Keratinocyte (primary cell): ENCODE results near the gene TENM4. TPM values are rescaled to one million over a fixed set of nuclear protein-coding genes. Genes with fewer than 3 reads are reported as not detected.

Experiments
- DNase-seq: peaks from one replicate; pipeline ENCODE4 v3.0.0-alpha.2; 2011; ENCODE audit warnings: low read depth, missing footprints, low spot score
- FAIRE-seq: peaks from 2 replicates; lab custom pipeline; 2011; peaks lifted over from hg19 to GRCh38; lab: Jason Lieb, UNC
- H2AFZ ChIP-seq: 2 replicates; pipeline ENCODE4 v1.6.0; 2012; ENCODE audit warnings: low read length, control low read depth, inconsistent platforms; ENCODE audit not compliant: control insufficient read depth
- H3K27ac ChIP-seq: 2 replicates; pipeline ENCODE4 v1.5.1; 2011; ENCODE audit warnings: low read length; ENCODE audit not compliant: control insufficient read depth, insufficient read depth
- H3K27me3 ChIP-seq: 3 replicates; pipeline ENCODE4 v1.6.0; 2011; ENCODE audit warnings: low read length; ENCODE audit not compliant: control insufficient read depth, insufficient read depth; ENCODE audit errors: extremely low read depth
- H3K36me3 ChIP-seq, 2 experiments: 2 replicates in 1 of 2; 3 replicates in 1 of 2; pipeline ENCODE4 v1.5.1; 2011; ENCODE audit warnings: low read length in 2 of 2, mild to moderate bottlenecking in 1 of 2; ENCODE audit not compliant: control insufficient read depth in 2 of 2, insufficient read depth in 2 of 2; ENCODE audit errors: extremely low read depth in 1 of 2
- H3K4me1 ChIP-seq: 3 replicates; pipeline ENCODE4 v1.5.1; 2011; ENCODE audit warnings: low read length; ENCODE audit not compliant: control insufficient read depth, insufficient read depth; ENCODE audit errors: extremely low read depth
- H3K4me2 ChIP-seq: 3 replicates; pipeline ENCODE4 v1.6.0; 2011; ENCODE audit warnings: low read depth, low read length; ENCODE audit not compliant: control insufficient read depth, insufficient read depth; ENCODE audit errors: extremely low read depth
- H3K4me3 ChIP-seq, 3 experiments: fragments of 200-600 bp in 1 of 3; sonication (generic) in 1 of 3; 2 replicates in 2 of 3; 3 replicates in 1 of 3; pipeline ENCODE4 v1.5.1; 2011 to 2016; ENCODE audit warnings: low read length in 3 of 3, mild to moderate bottlenecking in 3 of 3, control low read depth in 2 of 3, inconsistent platforms in 1 of 3, low read depth in 1 of 3, mixed read lengths in 1 of 3, mixed run types in 1 of 3, moderate library complexity in 1 of 3; ENCODE audit not compliant: control insufficient read depth in 2 of 3, insufficient read depth in 2 of 3; ENCODE audit errors: extremely low read depth in 1 of 3
- H3K79me2 ChIP-seq: 2 replicates; pipeline ENCODE4 v1.6.0; 2012; ENCODE audit warnings: low read length; ENCODE audit not compliant: control insufficient read depth, insufficient read depth
- H3K9ac ChIP-seq: 3 replicates; pipeline ENCODE4 v1.6.0; 2011; ENCODE audit warnings: low read length; ENCODE audit not compliant: control insufficient read depth, insufficient read depth; ENCODE audit errors: extremely low read depth
- H3K9me1 ChIP-seq: 3 replicates; pipeline ENCODE4 v1.6.0; 2011; ENCODE audit warnings: low read length; ENCODE audit not compliant: control insufficient read depth, insufficient read depth; ENCODE audit errors: extremely low read depth
- H3K9me3 ChIP-seq: 2 replicates; pipeline ENCODE4 v1.5.1; 2012; ENCODE audit warnings: low read depth, low read length; ENCODE audit not compliant: control insufficient read depth
- H4K20me1 ChIP-seq: 3 replicates; pipeline ENCODE4 v1.6.0; 2011; ENCODE audit warnings: low read length; ENCODE audit not compliant: control insufficient read depth, insufficient read depth; ENCODE audit errors: extremely low read depth
- CTCF ChIP-seq, 3 experiments: IDR thresholded peaks in 1 of 3; conservative IDR thresholded peaks in 1 of 3; optimal IDR thresholded peaks in 1 of 3; 2 replicates in 2 of 3; 3 replicates in 1 of 3; pipeline versions ENCODE3 to v1.5.1; 2011; ENCODE audit warnings: low read length in 3 of 3, mild to moderate bottlenecking in 3 of 3, moderate library complexity in 2 of 3, control low read depth in 1 of 3, inconsistent platforms in 1 of 3; ENCODE audit not compliant: insufficient read depth in 2 of 3; ENCODE audit errors: extremely low read depth in 1 of 3
- EZH2 ChIP-seq: IDR thresholded peaks from one replicate; pipeline ENCODE4 v1.6.1; 2012; ENCODE audit warnings: inconsistent platforms, mild to moderate bottlenecking, low read length, moderate library complexity
- dilution Hi-C: fragments of 300-500 bp; cut with MboI; formaldehyde crosslinking; loops from one replicate; pipeline ENCODE4 v1.7.0; 2020; ENCODE audit warnings: low sequenced_read_pairs; ENCODE audit not compliant: extremely low pct_ligation_motif_present
- polyA plus RNA-seq, 5 experiments: library from polyadenylated mRNA; depleted of rRNA in 3 of 5; stranded (reverse) in 3 of 5; stranded (forward) in 1 of 5; unstranded in 1 of 5; fragments of >200 nt; gene quantifications; 1 replicate in 1 of 5; 2 replicates in 3 of 5; 3 replicates in 1 of 5; pipeline versions ENCODE4 v1.2.1 to v1.2.3, GENCODE V29; 2011 to 2012; ENCODE audit warnings: missing spikeins in 2 of 5, low read depth in 1 of 5, low replicate concordance in 1 of 5

TENM4 gene
- polyA plus RNA-seq, 1 donor (not counting 4 experiments of a cell fraction or from before 2014, with no cell fraction given): 3.5 TPM

- H3K9ac ChIP-seq: no peak overlapping the region
- TF ChIP-seq CTCF (optimal IDR thresholded peaks at IDR 0.05 in 1 of 3, IDR thresholded peaks at IDR 0.05 in 1 of 3, conservative IDR thresholded peaks at IDR 0.05 in 1 of 3; ENCODE audit: extremely low read depth in 1 of 3, insufficient read depth in 2 of 3, low read length in 3 of 3): no peak
- TF ChIP-seq EZH2: no peak
- H3K4me2 ChIP-seq: no peak overlapping the region
- FAIRE-seq (no peak), DNase-seq (no peak)
- H3K79me2 ChIP-seq: no peaks in the 10 kb centered on the region
- no peak overlapping the region for H2AFZ ChIP-seq
- no peaks in the 10 kb centered on the region for H3K9me1 ChIP-seq
- dilution Hi-C loops: no loop called here
- H4K20me1 ChIP-seq: no peaks in the 10 kb centered on the region
- no peak overlapping the region for H3K27ac ChIP-seq
- H3K4me1 ChIP-seq: peaks cover 16% of the 10 kb centered on the region
- no peaks in the 10 kb centered on the region for H3K27me3 ChIP-seq
- H3K9me3 ChIP-seq: no peaks in the 10 kb centered on the region
- H3K4me3 ChIP-seq: no peak overlapping the region
- peaks cover 2 to 11% of the 10 kb centered on the region in 2 experiments for H3K36me3 ChIP-seq
These were observed 782.6 kb downstream of the TENM4 start for GRCh38 chr11:78657968-78658839.

GRCh38 chr11:78657441-78657840, 783.4 kb downstream of the TENM4 start:
- no peak overlapping the region for H3K27ac ChIP-seq
- peaks cover 16% of the 10 kb centered on the region for H3K4me1 ChIP-seq
- H3K36me3 ChIP-seq: peaks cover 2 to 11% of the 10 kb centered on the region in 2 experiments
- H3K27me3 ChIP-seq: no peaks in the 10 kb centered on the region
- FAIRE-seq (no peak), DNase-seq (no peak)
- no peak overlapping the region for H2AFZ ChIP-seq
- H4K20me1 ChIP-seq: no peaks in the 10 kb centered on the region
- dilution Hi-C loops: no loop called here
- no peak overlapping the region for H3K9ac ChIP-seq
- H3K4me3 ChIP-seq: no peak overlapping the region
- H3K4me2 ChIP-seq: no peak overlapping the region
- TF ChIP-seq EZH2: no peak
- TF ChIP-seq CTCF (optimal IDR thresholded peaks at IDR 0.05 in 1 of 3, IDR thresholded peaks at IDR 0.05 in 1 of 3, conservative IDR thresholded peaks at IDR 0.05 in 1 of 3; ENCODE audit: extremely low read depth in 1 of 3, insufficient read depth in 2 of 3, low read length in 3 of 3): no peak
- no peaks in the 10 kb centered on the region for H3K79me2 ChIP-seq
- H3K9me1 ChIP-seq: no peaks in the 10 kb centered on the region
- no peaks in the 10 kb centered on the region for H3K9me3 ChIP-seq
